ENCODE measurements around the gene ACAA1.

DNA sequence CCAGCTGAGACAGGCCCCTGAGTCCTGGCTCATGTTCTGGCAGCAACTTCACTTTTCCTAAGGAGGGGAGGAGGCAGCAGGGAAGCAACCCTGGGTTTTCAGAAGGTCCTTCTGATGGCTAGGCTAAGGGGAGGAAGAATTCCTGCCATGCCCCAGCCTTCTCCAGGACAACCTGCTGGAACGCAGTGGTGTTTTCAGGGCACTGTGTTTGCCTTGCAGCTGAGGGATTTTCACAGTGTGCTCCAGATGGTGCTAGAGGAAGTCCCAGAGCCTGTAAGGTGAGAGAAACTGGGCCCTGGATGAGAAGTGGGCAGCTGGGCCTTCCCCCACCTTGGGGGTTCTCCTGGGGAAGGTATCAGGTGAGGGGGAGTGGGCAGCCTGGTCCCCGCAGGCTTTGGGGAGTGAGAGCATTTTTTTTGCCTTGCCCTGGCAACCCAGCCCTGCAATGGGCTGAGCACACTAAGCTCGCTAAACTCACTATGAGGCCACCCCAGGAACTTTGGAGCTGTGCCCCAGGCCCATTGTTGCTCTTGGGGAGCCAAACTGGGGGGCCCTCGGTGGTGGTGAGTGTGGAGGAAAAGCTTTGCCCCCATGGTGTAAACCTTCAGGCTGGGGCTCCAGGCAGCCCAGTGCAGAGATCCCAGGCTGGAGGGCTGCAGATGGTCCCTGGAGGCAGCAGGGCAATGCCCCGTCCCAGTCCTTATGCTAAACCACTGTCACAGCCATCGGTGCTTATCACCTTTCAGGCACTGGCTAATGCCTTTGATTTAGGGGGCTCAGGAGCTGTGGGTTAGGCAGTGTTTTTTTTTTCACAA, 41.1 kb downstream of the ACAA1 start:
- TF ChIP-seq, protein P1, sequence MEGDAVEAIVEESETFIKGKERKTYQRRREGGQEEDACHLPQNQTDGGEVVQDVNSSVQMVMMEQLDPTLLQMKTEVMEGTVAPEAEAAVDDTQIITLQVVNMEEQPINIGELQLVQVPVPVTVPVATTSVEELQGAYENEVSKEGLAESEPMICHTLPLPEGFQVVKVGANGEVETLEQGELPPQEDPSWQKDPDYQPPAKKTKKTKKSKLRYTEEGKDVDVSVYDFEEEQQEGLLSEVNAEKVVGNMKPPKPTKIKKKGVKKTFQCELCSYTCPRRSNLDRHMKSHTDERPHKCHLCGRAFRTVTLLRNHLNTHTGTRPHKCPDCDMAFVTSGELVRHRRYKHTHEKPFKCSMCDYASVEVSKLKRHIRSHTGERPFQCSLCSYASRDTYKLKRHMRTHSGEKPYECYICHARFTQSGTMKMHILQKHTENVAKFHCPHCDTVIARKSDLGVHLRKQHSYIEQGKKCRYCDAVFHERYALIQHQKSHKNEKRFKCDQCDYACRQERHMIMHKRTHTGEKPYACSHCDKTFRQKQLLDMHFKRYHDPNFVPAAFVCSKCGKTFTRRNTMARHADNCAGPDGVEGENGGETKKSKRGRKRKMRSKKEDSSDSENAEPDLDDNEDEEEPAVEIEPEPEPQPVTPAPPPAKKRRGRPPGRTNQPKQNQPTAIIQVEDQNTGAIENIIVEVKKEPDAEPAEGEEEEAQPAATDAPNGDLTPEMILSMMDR (conservative IDR thresholded peaks at IDR 0.05), result no peak
- no peak for TF ChIP-seq ZFX (IDR thresholded peaks at IDR 0.05)

Measured in C4-2B (cell line).